Measurements from ENCODE around the gene TBXA2R. TPM values are rescaled to one million over a fixed set of nuclear protein-coding genes. Genes with fewer than 3 reads are reported as not detected.
"Not testable (repeated sequence)": the region's sequence is repeated elsewhere in the genome, so short reads cannot be mapped to it uniquely, and the experiment has no call there.

TBXA2R gene
- total RNA-seq, 1 donor from 2014 or later = 0.47 TPM

DNA sequence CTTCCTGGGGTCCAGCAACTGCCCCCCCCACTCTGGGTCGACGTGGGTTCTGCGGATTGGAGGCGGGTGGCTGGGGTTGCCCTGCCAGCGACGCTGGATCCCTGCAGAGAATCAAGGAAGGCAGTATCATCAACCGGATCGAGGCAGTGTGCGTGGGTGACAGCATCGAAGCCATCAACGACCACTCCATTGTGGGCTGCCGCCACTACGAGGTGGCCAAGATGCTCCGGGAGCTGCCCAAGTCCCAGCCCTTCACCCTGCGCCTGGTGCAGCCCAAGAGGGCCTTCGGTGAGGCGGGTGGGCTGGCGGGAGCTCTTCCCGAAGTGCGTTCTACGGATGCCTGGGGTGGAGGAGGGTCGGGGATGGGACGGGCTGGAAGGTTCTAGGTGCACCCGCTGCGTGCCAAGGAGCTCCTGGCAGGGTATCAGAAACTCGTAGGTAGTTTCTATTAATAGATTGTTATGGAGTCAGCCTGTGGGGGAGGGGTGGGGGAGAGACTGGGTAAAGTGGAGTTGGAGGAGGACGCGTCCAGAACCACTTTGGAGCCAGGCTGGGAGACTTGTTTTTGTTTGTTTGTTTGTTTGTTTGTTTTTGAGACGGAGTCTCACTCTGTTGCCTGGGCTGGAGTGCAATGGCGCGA lies 19.8 kb downstream of the TBXA2R start:
- Mint-ChIP-seq H3K9me3 (no peaks in the 10 kb centered on the region), H3K36me3 (no peaks in the 10 kb centered on the region), H3K27ac (no peak overlapping the region), H3K4me1 (no peaks in the 10 kb centered on the region), H3K4me3 (no peak overlapping the region), H3K27me3 (ENCODE audit: low read depth) (peaks cover 57% of the 10 kb centered on the region)
- DNase-seq (ENCODE audit: low spot score in 2 of 2, unreplicated experiment in 2 of 2) = no peak
- TF ChIP-seq, protein P1, sequence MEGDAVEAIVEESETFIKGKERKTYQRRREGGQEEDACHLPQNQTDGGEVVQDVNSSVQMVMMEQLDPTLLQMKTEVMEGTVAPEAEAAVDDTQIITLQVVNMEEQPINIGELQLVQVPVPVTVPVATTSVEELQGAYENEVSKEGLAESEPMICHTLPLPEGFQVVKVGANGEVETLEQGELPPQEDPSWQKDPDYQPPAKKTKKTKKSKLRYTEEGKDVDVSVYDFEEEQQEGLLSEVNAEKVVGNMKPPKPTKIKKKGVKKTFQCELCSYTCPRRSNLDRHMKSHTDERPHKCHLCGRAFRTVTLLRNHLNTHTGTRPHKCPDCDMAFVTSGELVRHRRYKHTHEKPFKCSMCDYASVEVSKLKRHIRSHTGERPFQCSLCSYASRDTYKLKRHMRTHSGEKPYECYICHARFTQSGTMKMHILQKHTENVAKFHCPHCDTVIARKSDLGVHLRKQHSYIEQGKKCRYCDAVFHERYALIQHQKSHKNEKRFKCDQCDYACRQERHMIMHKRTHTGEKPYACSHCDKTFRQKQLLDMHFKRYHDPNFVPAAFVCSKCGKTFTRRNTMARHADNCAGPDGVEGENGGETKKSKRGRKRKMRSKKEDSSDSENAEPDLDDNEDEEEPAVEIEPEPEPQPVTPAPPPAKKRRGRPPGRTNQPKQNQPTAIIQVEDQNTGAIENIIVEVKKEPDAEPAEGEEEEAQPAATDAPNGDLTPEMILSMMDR (IDR thresholded peaks at IDR 0.05; ENCODE audit: unreplicated experiment) = no peak

DNA sequence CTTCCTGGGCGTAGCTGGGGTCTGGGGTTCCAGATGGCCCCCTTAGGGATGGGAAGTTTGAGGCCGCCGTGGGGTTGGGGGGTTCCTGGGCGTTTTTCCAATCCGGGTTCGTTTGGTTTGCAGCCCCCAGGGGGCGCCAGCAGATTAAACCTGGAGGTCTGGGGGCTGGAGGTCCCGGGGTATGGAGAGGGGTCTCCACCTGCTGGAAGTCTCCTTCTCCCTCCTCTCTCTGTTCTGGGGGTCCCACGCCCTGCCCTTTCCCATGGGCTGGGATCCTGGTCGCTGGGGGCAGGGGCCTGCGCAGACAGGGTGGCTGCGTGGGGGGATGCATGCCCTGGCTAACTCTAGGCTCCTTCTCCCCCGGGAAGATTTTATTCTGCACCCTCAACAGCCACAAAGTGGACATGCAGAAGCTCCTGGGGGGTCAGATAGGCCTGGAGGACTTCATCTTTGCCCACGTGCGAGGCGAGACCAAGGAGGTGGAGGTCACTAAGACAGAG lies 20.5 kb downstream of the TBXA2R start:
- no peaks in the 10 kb centered on the region for H3K4me1 Mint-ChIP-seq
- no peak overlapping the region for H3K4me3 Mint-ChIP-seq
- peaks cover 54% of the 10 kb centered on the region for H3K27me3 Mint-ChIP-seq (ENCODE audit: low read depth)
- DNase-seq (ENCODE audit: low spot score in 2 of 2, unreplicated experiment in 2 of 2) = no peak
- H3K27ac Mint-ChIP-seq = no peak overlapping the region
- no peaks in the 10 kb centered on the region for H3K9me3 Mint-ChIP-seq
- TF ChIP-seq, protein P1 (IDR thresholded peaks at IDR 0.05; ENCODE audit: unreplicated experiment) = peak; percentile 48
- no peaks in the 10 kb centered on the region for H3K36me3 Mint-ChIP-seq

DNA sequence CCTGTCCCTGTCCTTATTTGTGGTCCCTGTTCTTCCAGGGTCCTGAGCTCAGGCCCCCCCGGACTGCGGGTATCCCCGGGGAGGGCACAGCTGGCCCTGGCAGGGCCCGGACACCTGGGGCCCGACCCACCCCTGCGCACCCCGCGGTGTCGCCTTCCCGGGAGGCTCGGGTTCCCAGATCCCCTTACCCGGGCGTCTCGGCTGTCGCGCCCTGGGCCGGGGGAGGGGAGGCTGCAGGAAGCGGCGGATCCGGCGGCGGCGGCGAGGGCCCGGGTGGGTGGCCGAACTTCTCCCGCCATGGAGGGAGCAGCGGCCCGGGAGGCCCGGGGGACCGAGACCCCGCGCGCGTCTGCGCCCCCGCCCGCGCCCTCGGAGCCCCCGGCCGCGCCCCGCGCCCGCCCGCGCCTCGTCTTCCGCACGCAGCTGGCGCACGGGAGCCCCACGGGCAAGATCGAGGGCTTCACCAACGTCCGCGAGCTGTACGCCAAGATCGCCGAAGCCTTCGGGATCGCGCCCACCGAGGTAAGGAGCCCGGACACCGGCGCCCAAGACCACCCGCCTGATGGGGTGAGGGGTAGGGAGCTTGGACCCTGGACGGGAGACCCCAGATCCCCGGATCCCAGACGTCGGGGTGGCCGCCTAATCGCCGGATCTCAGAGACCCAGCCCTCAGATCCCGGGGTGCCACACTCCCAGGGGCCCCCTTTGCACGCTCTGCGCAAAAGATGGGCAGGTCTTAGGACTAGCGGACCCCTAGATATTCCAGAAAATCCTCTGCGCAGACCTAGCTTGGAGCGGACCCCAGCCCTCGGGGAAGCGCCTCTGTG lies 21.2 kb downstream of the TBXA2R start, which contains the start of gene GIPC3:
Gene GIPC3, plus strand, starts transcription at position 178 of the 826 bp plus-strand sequence. Its CDS starts 120 bp downstream, at position 298.
- DNase-seq (ENCODE audit: low spot score in 2 of 2, unreplicated experiment in 2 of 2) = no peak
- Mint-ChIP-seq H3K9me3 (no peaks in the 10 kb centered on the region), H3K4me1 (no peaks in the 10 kb centered on the region), H3K27me3 (ENCODE audit: low read depth) (peaks cover 54% of the 10 kb centered on the region), H3K36me3 (no peaks in the 10 kb centered on the region), H3K27ac (no peak within 1 kb of the TSS), H3K4me3 (no peak within 1 kb of the TSS)
- TF ChIP-seq, protein P1 (IDR thresholded peaks at IDR 0.05; ENCODE audit: unreplicated experiment) = no peak

DNA sequence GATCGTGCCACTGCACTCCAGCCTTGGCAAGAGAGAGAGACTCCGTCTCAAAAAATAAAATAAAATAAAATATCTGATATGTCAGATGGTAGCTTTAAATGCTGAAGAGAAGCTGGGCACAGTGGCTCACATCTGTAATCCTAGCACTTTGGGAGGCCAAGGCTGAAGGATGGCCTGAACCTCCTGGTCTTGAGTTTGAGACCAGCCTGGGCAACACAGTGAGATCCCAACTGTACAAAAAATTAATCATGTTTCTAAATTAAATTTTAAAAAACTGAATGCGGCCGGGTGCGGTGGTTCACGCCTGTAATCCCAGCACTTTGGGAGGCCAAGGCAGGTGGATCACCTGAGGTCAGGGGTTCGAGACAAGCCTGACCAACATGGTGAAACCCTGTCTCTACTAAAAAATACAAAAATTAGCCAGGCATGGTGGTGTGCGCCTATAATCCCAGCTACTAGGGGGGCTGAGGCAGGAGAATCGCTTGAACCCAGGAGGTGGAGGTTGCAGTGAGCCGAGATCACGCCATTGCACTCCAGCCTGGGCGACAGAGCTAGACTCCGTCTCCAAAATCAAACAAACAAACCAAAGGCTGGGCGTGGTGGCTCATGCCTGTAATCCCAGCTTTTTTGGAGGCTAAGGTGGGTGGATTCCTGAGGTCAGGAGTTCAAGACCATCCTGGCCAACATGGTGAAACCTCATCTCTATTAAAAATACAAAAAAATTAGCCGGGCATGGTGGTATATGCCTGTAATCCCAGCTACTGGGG lies 22.5 kb downstream of the TBXA2R start:
- not testable (repeated sequence) for DNase-seq (ENCODE audit: low spot score in 2 of 2, unreplicated experiment in 2 of 2); H3K4me3 Mint-ChIP-seq; H3K36me3 Mint-ChIP-seq; H3K4me1 Mint-ChIP-seq; H3K27ac Mint-ChIP-seq; H3K9me3 Mint-ChIP-seq
- H3K27me3 Mint-ChIP-seq (ENCODE audit: low read depth) = peaks cover 60% of the 10 kb centered on the region

DNA sequence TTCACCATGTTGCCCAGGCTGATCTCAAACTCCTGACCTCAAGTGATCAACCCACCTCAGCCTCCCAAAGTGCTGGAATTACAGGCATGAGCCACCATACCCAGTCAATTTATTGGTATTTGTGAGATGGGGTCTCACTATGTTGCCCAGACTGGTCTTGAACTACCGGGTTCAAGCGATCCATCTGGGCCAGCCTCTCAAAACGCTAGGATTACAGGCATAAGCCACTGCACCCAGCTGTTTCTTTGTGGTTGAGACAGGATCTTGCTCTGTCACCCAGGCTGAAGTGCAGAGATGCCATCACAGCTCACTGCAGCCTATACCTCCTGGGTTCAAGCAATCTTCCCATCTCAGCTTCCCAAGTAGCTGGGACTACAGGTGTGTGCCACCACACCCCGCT lies 24.9 kb downstream of the TBXA2R start:
- H3K9me3 Mint-ChIP-seq; H3K27ac Mint-ChIP-seq; H3K4me1 Mint-ChIP-seq; DNase-seq (ENCODE audit: low spot score in 2 of 2, unreplicated experiment in 2 of 2); H3K36me3 Mint-ChIP-seq; H3K4me3 Mint-ChIP-seq: not testable (repeated sequence)
- peaks cover 54% of the 10 kb centered on the region for H3K27me3 Mint-ChIP-seq (ENCODE audit: low read depth)

DNA sequence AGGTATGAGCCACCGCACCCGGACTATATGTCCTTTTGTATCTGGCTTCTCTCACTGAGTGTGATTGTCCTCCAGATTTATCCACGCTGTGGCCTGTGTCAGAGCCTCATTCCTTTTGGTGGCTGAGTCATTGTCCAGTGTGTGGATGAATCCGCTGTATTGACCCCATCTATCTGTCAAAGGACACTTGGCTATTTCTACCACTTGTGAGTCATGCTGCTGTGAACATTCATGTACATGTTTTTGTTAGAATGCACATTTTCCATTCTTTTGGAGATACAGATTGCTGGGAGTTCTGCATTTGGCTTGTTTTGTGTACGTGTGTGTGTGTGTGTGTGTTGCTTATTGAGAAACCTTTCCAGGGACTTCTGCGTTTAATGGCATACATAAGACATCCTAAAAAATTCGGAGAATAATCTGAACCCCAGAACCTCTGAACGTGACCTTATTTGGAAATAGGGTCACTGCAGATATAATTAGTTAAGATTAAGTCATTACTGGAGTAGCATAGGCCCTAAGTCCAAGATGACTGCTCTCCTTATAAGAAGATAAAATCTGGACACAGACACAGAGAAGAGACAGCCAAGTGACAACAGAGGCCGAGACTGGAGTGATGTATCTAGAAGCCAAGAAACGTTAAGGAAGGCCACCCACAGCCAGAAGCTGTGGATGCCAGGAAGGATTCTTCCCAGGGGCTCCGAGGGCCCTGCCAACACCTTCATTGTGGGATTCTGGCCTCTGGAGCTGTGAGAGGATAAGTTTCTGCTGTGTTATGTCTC lies 26.3 kb downstream of the TBXA2R start:
- Mint-ChIP-seq H3K27me3 (ENCODE audit: low read depth) (peaks cover 51% of the 10 kb centered on the region), H3K4me1 (peaks cover 9% of the 10 kb centered on the region), H3K36me3 (peaks cover 2% of the 10 kb centered on the region), H3K9me3 (no peaks in the 10 kb centered on the region), H3K4me3 (no peak overlapping the region), H3K27ac (no peak overlapping the region)
- no peak for DNase-seq (ENCODE audit: low spot score in 2 of 2, unreplicated experiment in 2 of 2)
- TF ChIP-seq, protein P1 (IDR thresholded peaks at IDR 0.05; ENCODE audit: unreplicated experiment) = no peak

Measured in mesothelial cell of epicardium (in vitro differentiated cells).